ENCODE results near the gene RNF181. TPM values are rescaled to one million over a fixed set of nuclear protein-coding genes. Genes with fewer than 3 reads are reported as not detected.

RNF181 gene
- total and polyA plus RNA-seq, 2 of the 13 experiments (the other 11 are each of a cell fraction or from before 2014, with no cell fraction given) = 224 to 578 TPM

GRCh38 chr2:85595301-85596025 lies at the start of gene RNF181 (continued):
- TF ChIP-seq E2F2 (CRISPR knock-in tag; IDR thresholded peaks at IDR 0.05; ENCODE audit: borderline replicate concordance) (peak; percentile 59; the same call in 1 of the 2 replicates), TCF12 (IDR thresholded peaks at IDR 0.05) (no peak), TCF12 (CRISPR knock-in tag; IDR thresholded peaks at IDR 0.05) (no peak), DPF2 (CRISPR knock-in tag; IDR thresholded peaks at IDR 0.05; ENCODE audit: borderline replicate concordance, low read depth) (no peak), PRDM10 (CRISPR knock-in tag; IDR thresholded peaks at IDR 0.05; ENCODE audit: low read depth) (0 out of 2 replicates have a peak, but pooled peaks have one; percentile 30), ZNF407 (CRISPR knock-in tag; IDR thresholded peaks at IDR 0.05; ENCODE audit: not compliant biosample characterization) (peak; percentile 77), E2F5 (CRISPR knock-in tag; conservative IDR thresholded peaks at IDR 0.05) (peak; percentile 8; the same call in 1 of the 2 replicates), ZNF781 (CRISPR knock-in tag; IDR thresholded peaks at IDR 0.05; ENCODE audit: borderline replicate concordance, not compliant biosample characterization) (peak; percentile 91), ZNF136 (CRISPR knock-in tag; IDR thresholded peaks at IDR 0.05; ENCODE audit: low read depth) (no peak; the same call in 1 of the 2 replicates), UBTF (CRISPR knock-in tag; IDR thresholded peaks at IDR 0.05) (peak; percentile 81)
